IMR-90 (cell line): ENCODE results near the gene IGSF9B. TPM values are rescaled to one million over a fixed set of nuclear protein-coding genes. Genes with fewer than 3 reads are reported as not detected.
A peak's percentile ranks its signal among the peaks of the same experiment; 100 is the strongest.

Experiments used
- ATAC-seq: fragments of 200-7000 bp; cut with Tn5 transposase; 2 replicates; pipeline ENCODE4 v1.9.1; 2020; ENCODE audit warnings: low read depth, mild to moderate bottlenecking, moderate library complexity
- BruUV-seq: library from RNA; stranded (reverse); fragments of 400-500 nt; replicated peaks from 2 replicates; lab custom pipeline; 2021; lab: Mats Ljungman, UMichigan
- CTCF ChIA-PET: fragments of 300-600 bp; formaldehyde crosslinking; extraction: SDS; loops from one replicate; lab custom pipeline; 2021; ENCODE audit warnings: antibody characterized with exemption; lab: Yijun Ruan, JAX
- POLR2A ChIA-PET: fragments of 300-600 bp; sonication (Branson Sonifier 250); formaldehyde crosslinking; loops from one replicate; lab custom pipeline; 2022; ENCODE audit warnings: antibody characterized with exemption; ENCODE audit not compliant: unreplicated experiment; lab: Charles Lee
- DNase-seq: peaks from one replicate; pipeline ENCODE4 v3.0.0; 2013
- H2AFZ ChIP-seq: replicated peaks from 2 replicates; pipeline ENCODE3; 2013; ENCODE audit warnings: low read length, mild to moderate bottlenecking; ENCODE audit not compliant: poor library complexity
- H2AK5ac ChIP-seq: 2 replicates; pipeline ENCODE4 v1.6.1; 2013; ENCODE audit warnings: low read depth, low read length, inconsistent platforms
- H2AK9ac ChIP-seq: replicated peaks from 2 replicates; pipeline ENCODE3; 2013; ENCODE audit warnings: mild to moderate bottlenecking, low read depth, low read length, moderate library complexity; ENCODE audit not compliant: poor library complexity
- H2BK120ac ChIP-seq: 2 replicates; pipeline ENCODE4 v1.6.1; 2013; ENCODE audit warnings: low read depth, low read length, inconsistent platforms
- H2BK15ac ChIP-seq: 3 replicates; pipeline ENCODE4 v1.6.1; 2013; ENCODE audit warnings: low read depth, low read length, inconsistent platforms
- H2BK20ac ChIP-seq: 2 replicates; pipeline ENCODE4 v1.6.1; 2013; ENCODE audit warnings: low read depth, mild to moderate bottlenecking, inconsistent platforms, low read length, moderate library complexity
- H2BK5ac ChIP-seq: 2 replicates; pipeline ENCODE4 v1.6.1; 2013; ENCODE audit warnings: mild to moderate bottlenecking, low read depth, low read length, inconsistent platforms; ENCODE audit not compliant: poor library complexity, severe bottlenecking
- H3K14ac ChIP-seq: replicated peaks from 2 replicates; pipeline ENCODE4 v1.6.1; 2013; ENCODE audit warnings: low read depth, low read length, inconsistent platforms
- H3K18ac ChIP-seq: 2 replicates; pipeline ENCODE4 v1.6.1; 2013; ENCODE audit warnings: low read depth, low read length, control low read depth
- H3K23ac ChIP-seq: 2 replicates; pipeline ENCODE4 v1.6.1; 2013; ENCODE audit warnings: low read depth, low read length, inconsistent platforms
- H3K27ac ChIP-seq: 2 replicates; pipeline ENCODE4 v1.5.1; 2013; ENCODE audit warnings: mild to moderate bottlenecking, control low read depth, low read length; ENCODE audit not compliant: insufficient read depth
- H3K27me3 ChIP-seq: 2 replicates; pipeline ENCODE4 v1.6.1; 2013; ENCODE audit warnings: low read length; ENCODE audit not compliant: control insufficient read depth, insufficient read depth
- H3K36me3 ChIP-seq: 2 replicates; pipeline ENCODE4 v1.6.1; 2013; ENCODE audit warnings: low read length, mixed read lengths; ENCODE audit not compliant: control insufficient read depth, insufficient read depth
- H3K4ac ChIP-seq: 2 replicates; pipeline ENCODE4 v1.6.1; 2013; ENCODE audit warnings: low read depth, low read length, inconsistent platforms
- H3K4me1 ChIP-seq: 2 replicates; pipeline ENCODE4 v1.6.1; 2013; ENCODE audit warnings: low read length, mixed read lengths; ENCODE audit not compliant: control insufficient read depth, insufficient read depth
- H3K4me2 ChIP-seq: 2 replicates; pipeline ENCODE4 v1.6.1; 2013; ENCODE audit warnings: low read depth, mild to moderate bottlenecking, control low read depth, low read length, moderate library complexity
- H3K4me3 ChIP-seq: 2 replicates; pipeline ENCODE4 v1.5.1; 2013; ENCODE audit warnings: low read depth, mild to moderate bottlenecking, control low read depth, low read length, moderate library complexity; ENCODE audit not compliant: insufficient read depth
- H3K56ac ChIP-seq: 2 replicates; pipeline ENCODE4 v1.6.1; 2013; ENCODE audit warnings: low read length, inconsistent platforms; ENCODE audit not compliant: insufficient read depth; ENCODE audit errors: extremely low read depth
- H3K79me1 ChIP-seq, 2 experiments: 2 replicates each; pipeline ENCODE4 v1.6.1; 2013; ENCODE audit warnings: low read length in 2 of 2, inconsistent platforms in 1 of 2, low read depth in 1 of 2
- H3K9ac ChIP-seq: 2 replicates; pipeline ENCODE4 v1.6.1; 2013; ENCODE audit warnings: low read depth, low read length, control low read depth
- H3K9me1 ChIP-seq: 2 replicates; pipeline ENCODE4 v1.6.1; 2013; ENCODE audit warnings: low read length, inconsistent platforms; ENCODE audit not compliant: insufficient read depth
- H3K9me3 ChIP-seq: 2 replicates; pipeline ENCODE4 v1.6.1; 2013; ENCODE audit warnings: low read length; ENCODE audit not compliant: control insufficient read depth, insufficient read depth
- H4K20me1 ChIP-seq: 2 replicates; pipeline ENCODE4 v1.6.1; 2013; ENCODE audit warnings: low read length, inconsistent platforms; ENCODE audit not compliant: insufficient read depth
- H4K5ac ChIP-seq: 2 replicates; pipeline ENCODE4 v1.6.1; 2013; ENCODE audit warnings: mild to moderate bottlenecking, low read depth, low read length, control low read depth
- H4K8ac ChIP-seq, 2 experiments: 2 replicates each; pipeline ENCODE4 v1.6.1; 2013; ENCODE audit warnings: low read depth in 2 of 2, low read length in 2 of 2, control low read depth in 1 of 2, inconsistent platforms in 1 of 2
- H4K91ac ChIP-seq: 2 replicates; pipeline ENCODE4 v1.6.1; 2013; ENCODE audit warnings: low read depth, low read length, inconsistent platforms; ENCODE audit not compliant: insufficient read depth
- MAZ ChIP-seq: IDR thresholded peaks from 2 replicates; pipeline ENCODE4 v1.6.1; 2012; ENCODE audit warnings: low read depth, mild to moderate bottlenecking, low read length, improper control_type of control experiment, moderate library complexity, borderline replicate concordance
- RAD21 ChIP-seq: IDR thresholded peaks from 2 replicates; pipeline ENCODE4 v1.6.1; 2012; ENCODE audit warnings: low read length, improper control_type of control experiment
- USF2 ChIP-seq: fragments of 150-350 bp; IDR thresholded peaks from 2 replicates; pipeline ENCODE4 v1.6.1; 2017; ENCODE audit warnings: mild to moderate bottlenecking, antibody characterized with exemption, low read length, low read depth
- WGBS, 2 experiments: methylation state at CpG; one replicate each; pipeline versions ENCODE4 v1.1.5 to v1.1.7; 2013; ENCODE audit warnings: missing lambda C conversion rate in 2 of 2; ENCODE audit not compliant: insufficient read length in 1 of 2; ENCODE audit errors: extremely low coverage in 2 of 2; 5-methylcytosine and 5-hydroxymethylcytosine counted together
- dilution Hi-C: fragments of 300-500 bp; cut with HindIII; formaldehyde crosslinking; loops from one replicate; pipeline ENCODE4 v1.14.3; 2018; ENCODE audit warnings: low sequenced_read_pairs; ENCODE audit not compliant: unreplicated experiment
- in situ Hi-C: fragments of 300-500 bp; cut with MboI; formaldehyde crosslinking; loops from 3 replicates; pipeline ENCODE4 v1.14.3; 2019; ENCODE audit warnings: low sequenced_read_pairs, inconsistent platforms, mixed read lengths
- intact Hi-C: fragments of 100-400 bp; cut with micrococcal nuclease; formaldehyde crosslinking; loops from 2 replicates; pipeline ENCODE4 v1.10.0; 2022
- polyA plus RNA-seq, 3 experiments: library from polyadenylated mRNA; depleted of rRNA; stranded (reverse); fragments of >200 nt; gene quantifications; 2 replicates each; pipeline ENCODE4 v1.2.3, GENCODE V29; 2012; ENCODE audit warnings: low replicate concordance in 1 of 3
- total RNA-seq: library from RNA; depleted of rRNA; stranded (reverse); fragments of >200 nt; gene quantifications from 2 replicates; pipeline ENCODE4 v1.2.3, GENCODE V29; 2012

Gene IGSF9B
- total and polyA plus RNA-seq, 2 of the 4 experiments (the other 2 are of a cell fraction) = under 0.01 to 0.10 TPM

- H3K27ac ChIP-seq = no peak overlapping the region
- H3K14ac ChIP-seq = no peak overlapping the region
- no peak overlapping the region for H4K5ac ChIP-seq
- no peaks in the 10 kb centered on the region for H3K9me3 ChIP-seq
- no peak overlapping the region for H2BK120ac ChIP-seq
- no peak overlapping the region for H3K4ac ChIP-seq
- H4K91ac ChIP-seq = no peak overlapping the region
- intact Hi-C loops (no loop called here), dilution Hi-C loops (no loop called here), in situ Hi-C loops (no loop called here)
- H2AK9ac ChIP-seq = peak overlapping the region; percentile 28
- no peak overlapping the region; the same call in 1 of the 2 replicates for H3K56ac ChIP-seq
- H3K23ac ChIP-seq = no peak overlapping the region
- H3K4me2 ChIP-seq = no peak overlapping the region
- H3K4me1 ChIP-seq = no peaks in the 10 kb centered on the region; the same call in 1 of the 2 replicates
- no peak overlapping the region for H2BK5ac ChIP-seq
- no peak overlapping the region for H2AK5ac ChIP-seq
- 0% methylated on average over 1 of the region's 26 CpGs; no CpG with 5 or more reads in 1 of the 2 experiments for WGBS, 2 experiments
- H3K36me3 ChIP-seq = no peaks in the 10 kb centered on the region
- H3K9ac ChIP-seq = no peak overlapping the region
- no peaks in the 10 kb centered on the region for H4K20me1 ChIP-seq
- TF ChIP-seq MAZ (no peak), USF2 (no peak), RAD21 (no peak)
- no peak overlapping the region for H2BK15ac ChIP-seq
- CTCF ChIA-PET = interaction anchor here (0.6 to 1.0 kb wide), 2 partner anchors 17 to 214 kb away, joined by 3 to 4 read pairs; no protein-coding TSS in a partner anchor
- no peak overlapping the region for H3K4me3 ChIP-seq
- POLR2A ChIA-PET = no interaction called here
- peak overlapping the region; percentile 32 for H2AFZ ChIP-seq
- H2BK20ac ChIP-seq = no peak overlapping the region
- DNase-seq (no peak), ATAC-seq (peak; percentile 9; the same call in 1 of the 2 replicates)
- H3K79me1 ChIP-seq = no peaks in the 10 kb centered on the region
- BruUV-seq = no TSS peak
- no peak overlapping the region for H4K8ac ChIP-seq
- no peaks in the 10 kb centered on the region for H3K9me1 ChIP-seq
- H3K18ac ChIP-seq = no peak overlapping the region
- H3K27me3 ChIP-seq = peaks cover 15% of the 10 kb centered on the region; the same call in 1 of the 2 replicates
Observed at GRCh38 chr11:133946541-133947318, 10.0 kb downstream of the IGSF9B start.
